ENCODE data around the gene LRRC1. TPM values are rescaled to one million over a fixed set of nuclear protein-coding genes. Genes with fewer than 3 reads are reported as not detected.

The LRRC1 gene
- total RNA-seq, 1 donor from 2014 or later, result 16.3 TPM

DNA sequence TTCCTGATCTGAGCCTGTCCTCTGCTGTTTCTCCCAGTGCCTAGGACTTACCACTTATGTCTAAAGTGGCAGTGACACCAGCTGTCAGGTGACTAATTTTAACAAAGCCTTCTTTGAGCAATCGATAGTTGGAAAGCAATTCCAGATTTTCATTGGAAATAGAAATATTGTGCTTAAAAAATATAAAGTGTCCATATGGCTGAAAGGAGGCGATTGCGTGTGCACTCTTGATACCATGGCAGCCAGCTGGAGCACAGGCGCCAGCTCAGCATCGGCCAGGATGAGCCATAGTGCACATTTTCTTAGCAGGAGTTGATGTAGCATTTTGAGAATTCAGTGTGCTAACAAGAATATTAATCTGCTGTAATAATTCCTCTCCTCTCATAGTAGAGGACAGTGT is 70.0 kb downstream of the LRRC1 start:
- no peak for DNase-seq (ENCODE audit: low spot score in 2 of 2)
- TF ChIP-seq, protein P1, sequence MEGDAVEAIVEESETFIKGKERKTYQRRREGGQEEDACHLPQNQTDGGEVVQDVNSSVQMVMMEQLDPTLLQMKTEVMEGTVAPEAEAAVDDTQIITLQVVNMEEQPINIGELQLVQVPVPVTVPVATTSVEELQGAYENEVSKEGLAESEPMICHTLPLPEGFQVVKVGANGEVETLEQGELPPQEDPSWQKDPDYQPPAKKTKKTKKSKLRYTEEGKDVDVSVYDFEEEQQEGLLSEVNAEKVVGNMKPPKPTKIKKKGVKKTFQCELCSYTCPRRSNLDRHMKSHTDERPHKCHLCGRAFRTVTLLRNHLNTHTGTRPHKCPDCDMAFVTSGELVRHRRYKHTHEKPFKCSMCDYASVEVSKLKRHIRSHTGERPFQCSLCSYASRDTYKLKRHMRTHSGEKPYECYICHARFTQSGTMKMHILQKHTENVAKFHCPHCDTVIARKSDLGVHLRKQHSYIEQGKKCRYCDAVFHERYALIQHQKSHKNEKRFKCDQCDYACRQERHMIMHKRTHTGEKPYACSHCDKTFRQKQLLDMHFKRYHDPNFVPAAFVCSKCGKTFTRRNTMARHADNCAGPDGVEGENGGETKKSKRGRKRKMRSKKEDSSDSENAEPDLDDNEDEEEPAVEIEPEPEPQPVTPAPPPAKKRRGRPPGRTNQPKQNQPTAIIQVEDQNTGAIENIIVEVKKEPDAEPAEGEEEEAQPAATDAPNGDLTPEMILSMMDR (IDR thresholded peaks at IDR 0.05), result no peak
- Histone ChIP-seq H3K27ac (no peak overlapping the region), H3K9me3 (no peaks in the 10 kb centered on the region), H3K27me3 (no peaks in the 10 kb centered on the region), H3K4me3 (no peak overlapping the region), H3K36me3 (no peaks in the 10 kb centered on the region), H3K4me1 (peaks cover 0 to 13% of the 10 kb centered on the region in 2 donors)
- intact Hi-C loops (cut with DNase I), result no loop called here

DNA sequence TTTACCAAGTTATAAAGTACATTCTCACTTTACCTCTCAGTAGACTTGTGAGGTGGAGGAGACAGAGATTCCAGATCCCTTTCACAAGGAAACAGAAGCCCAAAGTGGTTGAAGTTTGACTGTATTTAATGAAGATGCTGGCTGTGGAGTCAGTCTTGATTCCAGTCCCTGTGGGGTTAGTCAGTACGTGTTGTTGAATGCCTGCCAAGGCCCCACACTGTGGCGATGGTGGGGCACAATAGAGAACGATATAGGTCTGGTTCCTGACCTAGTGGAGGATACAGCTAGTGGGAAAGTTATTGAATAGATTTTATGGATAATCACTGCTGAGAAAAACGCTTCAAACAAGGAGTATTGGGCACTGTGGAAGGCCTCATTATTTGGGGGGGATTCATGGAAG is 71.4 kb downstream of the LRRC1 start:
- H3K9me3 ChIP-seq, result no peaks in the 10 kb centered on the region
- intact Hi-C loops (cut with DNase I), result no loop called here
- H3K27me3 ChIP-seq, result no peaks in the 10 kb centered on the region
- no peak overlapping the region for H3K4me3 ChIP-seq
- no peak for DNase-seq (ENCODE audit: low spot score in 2 of 2)
- H3K4me1 ChIP-seq, result peaks cover 0 to 13% of the 10 kb centered on the region in 2 donors
- TF ChIP-seq, protein P1 (IDR thresholded peaks at IDR 0.05), result no peak
- no peaks in the 10 kb centered on the region for H3K36me3 ChIP-seq
- no peak overlapping the region for H3K27ac ChIP-seq

DNA sequence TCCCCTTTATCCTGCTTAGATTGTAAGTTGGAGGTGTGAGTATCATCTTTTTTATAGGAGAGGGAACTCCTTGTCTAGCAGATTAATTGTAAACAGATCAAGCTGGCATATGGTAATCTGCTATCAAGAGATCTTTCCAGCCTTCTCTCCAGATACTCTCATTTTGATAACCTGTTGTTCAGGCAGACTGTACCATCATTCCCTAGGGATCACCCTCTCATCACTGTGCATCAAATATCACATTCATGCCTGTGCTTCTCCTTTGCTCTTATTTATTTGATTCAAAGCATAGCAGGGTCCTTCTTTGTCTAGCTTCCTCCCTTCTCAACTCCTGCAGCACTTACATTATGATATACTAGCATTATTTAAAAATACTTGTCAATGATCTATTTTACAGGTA is 73.8 kb downstream of the LRRC1 start:
- Histone ChIP-seq H3K4me3 (no peak overlapping the region), H3K9me3 (no peaks in the 10 kb centered on the region), H3K27ac (no peak overlapping the region), H3K4me1 (peaks cover 0 to 2% of the 10 kb centered on the region in 2 donors), H3K27me3 (no peaks in the 10 kb centered on the region), H3K36me3 (no peaks in the 10 kb centered on the region)
- TF ChIP-seq, protein P1 (IDR thresholded peaks at IDR 0.05), result no peak
- no peak for DNase-seq (ENCODE audit: low spot score in 2 of 2)
- intact Hi-C loops (cut with DNase I), result no loop called here

DNA sequence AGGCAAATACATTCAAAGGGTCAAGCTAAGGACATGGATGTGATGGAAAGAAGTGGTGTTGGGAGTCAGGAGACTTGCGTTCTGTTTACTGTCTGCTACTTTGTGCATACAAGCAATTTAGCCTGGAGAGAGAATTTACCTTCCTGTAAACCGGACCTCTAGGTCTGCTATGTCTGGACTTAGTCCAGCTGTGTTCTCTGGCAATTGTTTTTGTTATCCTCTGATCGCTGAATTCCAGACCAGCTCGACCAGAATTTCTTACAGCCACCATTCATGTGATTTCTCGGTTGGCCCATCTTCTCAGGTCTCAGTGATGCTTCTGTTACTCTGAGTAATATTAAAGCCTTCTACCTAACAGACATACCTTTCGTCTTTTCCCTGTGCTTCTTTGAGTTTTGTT is 75.2 kb downstream of the LRRC1 start:
- TF ChIP-seq, protein P1 (IDR thresholded peaks at IDR 0.05), result no peak
- Histone ChIP-seq H3K4me3 (no peak overlapping the region), H3K36me3 (no peaks in the 10 kb centered on the region), H3K27ac (no peak overlapping the region), H3K4me1 (peaks cover 0 to 3% of the 10 kb centered on the region in 2 donors), H3K27me3 (no peaks in the 10 kb centered on the region), H3K9me3 (no peaks in the 10 kb centered on the region)
- no peak for DNase-seq (ENCODE audit: low spot score in 2 of 2)
- intact Hi-C loops (cut with DNase I), result no loop called here

DNA sequence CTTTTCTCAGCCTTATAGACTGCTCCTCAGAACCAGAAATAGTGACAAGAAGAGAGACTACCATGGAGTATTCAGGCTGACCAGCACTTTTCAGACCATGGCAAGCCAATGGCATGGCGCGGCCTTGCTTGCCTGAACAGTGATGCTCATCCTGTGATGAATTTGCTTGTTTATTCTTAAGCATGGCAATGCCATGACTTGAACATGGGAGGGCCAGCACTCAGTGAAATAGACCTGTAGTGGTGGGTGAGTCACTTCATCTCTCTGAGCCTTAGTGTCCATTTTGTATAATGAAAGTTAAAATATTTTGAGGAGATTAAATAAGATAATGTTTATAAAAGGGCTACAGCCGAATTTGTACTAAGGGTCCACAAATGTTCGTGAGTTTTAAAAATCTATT is 79.1 kb downstream of the LRRC1 start:
- H3K4me3 ChIP-seq, result no peak overlapping the region
- no peaks in the 10 kb centered on the region for H3K9me3 ChIP-seq
- DNase-seq (ENCODE audit: low spot score in 2 of 2), result no peak
- H3K27me3 ChIP-seq, result no peaks in the 10 kb centered on the region
- H3K4me1 ChIP-seq, result peaks cover 0 to 6% of the 10 kb centered on the region in 2 donors
- TF ChIP-seq, protein P1 (IDR thresholded peaks at IDR 0.05), result no peak
- H3K36me3 ChIP-seq, result no peaks in the 10 kb centered on the region
- no peak overlapping the region for H3K27ac ChIP-seq
- intact Hi-C loops (cut with DNase I), result no loop called here

DNA sequence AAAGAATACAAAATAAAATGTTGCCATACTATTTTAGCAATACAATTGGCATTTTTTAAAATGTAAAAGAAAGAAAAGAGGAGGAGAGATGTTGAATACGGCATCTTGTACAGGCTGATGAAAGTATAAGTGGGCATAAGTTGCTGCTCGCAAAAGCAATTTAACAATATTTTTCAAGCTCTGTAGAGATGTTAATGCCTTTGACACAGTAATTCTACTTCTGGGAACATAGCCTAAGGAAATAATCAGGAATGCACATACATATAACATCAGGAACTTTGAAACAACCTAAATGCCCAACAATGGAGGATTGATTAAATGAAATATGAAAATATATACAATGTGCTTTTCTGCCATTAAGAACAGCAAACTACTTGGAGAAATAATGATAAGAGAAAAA is 80.2 kb downstream of the LRRC1 start:
- no peaks in the 10 kb centered on the region for H3K27me3 ChIP-seq
- no peak overlapping the region for H3K4me3 ChIP-seq
- intact Hi-C loops (cut with DNase I), result no loop called here
- DNase-seq (ENCODE audit: low spot score in 2 of 2), result no peak
- no peaks in the 10 kb centered on the region for H3K36me3 ChIP-seq
- H3K27ac ChIP-seq, result no peak overlapping the region
- TF ChIP-seq, protein P1 (IDR thresholded peaks at IDR 0.05), result no peak
- no peaks in the 10 kb centered on the region for H3K9me3 ChIP-seq
- peaks cover 0 to 6% of the 10 kb centered on the region in 2 donors for H3K4me1 ChIP-seq

Measured in ascending aorta (tissue), 2 donors.